SH-SY5Y (cell line): ENCODE results near the gene DYNLRB1.

ENCODE experiments used
- GATA2 ChIP-seq: IDR thresholded peaks from 2 replicates; pipeline ENCODE4 v1.6.1; 2011; ENCODE audit warnings: mild to moderate bottlenecking, low read depth, low read length
- GATA3 ChIP-seq: IDR thresholded peaks from 2 replicates; pipeline ENCODE4 v1.6.1; 2011; ENCODE audit warnings: low read depth, mild to moderate bottlenecking, low read length, moderate library complexity

- no peak for TF ChIP-seq GATA3
- TF ChIP-seq GATA2, result no peak
These were observed 13.5 kb downstream of the DYNLRB1 start for GRCh38 chr20:34529742-34530141.
